ENCODE data around the gene FKBP1A.

The FKBP1A gene

DNA sequence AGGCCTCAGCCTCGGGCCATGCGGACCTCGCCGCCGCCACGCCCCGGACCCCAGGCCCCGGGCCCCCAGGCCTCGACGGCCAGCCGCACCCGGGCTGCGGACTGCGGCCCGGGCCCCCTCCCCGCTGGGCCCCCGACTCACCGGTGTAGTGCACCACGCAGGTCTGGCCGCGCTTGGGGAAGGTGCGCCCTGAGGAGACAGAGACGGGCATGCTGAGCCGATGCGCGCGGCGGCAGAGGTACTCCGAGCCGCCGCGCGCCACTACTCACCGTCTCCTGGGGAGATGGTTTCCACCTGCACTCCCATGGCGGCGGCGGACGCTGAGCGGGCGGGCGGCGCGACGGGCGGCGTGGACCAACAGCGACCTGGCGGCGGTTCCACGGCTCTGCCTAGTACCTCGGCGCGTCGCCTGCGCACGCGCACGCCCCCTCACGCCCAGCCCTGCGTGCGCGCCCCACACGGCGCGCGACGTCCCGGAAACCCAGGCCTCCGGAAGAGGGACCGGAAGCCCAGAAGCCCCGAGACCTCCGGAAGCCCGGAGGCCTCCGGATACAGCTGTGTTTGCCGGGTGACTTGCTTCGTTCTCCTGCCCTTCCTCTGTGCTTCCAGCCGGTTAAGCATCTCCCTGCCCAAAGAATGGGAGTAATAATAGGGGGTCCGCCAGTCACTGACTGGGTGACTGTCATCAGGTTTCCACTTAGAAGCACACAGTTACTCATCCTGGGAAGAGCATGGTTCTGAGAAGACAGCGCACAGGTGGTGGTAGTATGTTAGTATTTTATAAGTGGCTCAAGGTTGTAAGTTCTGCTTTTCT lies at the start of gene FKBP1A:
Gene FKBP1A, minus strand, starts transcription at position 362 of the 814 bp plus-strand sequence. Its CDS starts 56 bp downstream, at position 306.
- peak; percentile 96 for DNase-seq

DNA sequence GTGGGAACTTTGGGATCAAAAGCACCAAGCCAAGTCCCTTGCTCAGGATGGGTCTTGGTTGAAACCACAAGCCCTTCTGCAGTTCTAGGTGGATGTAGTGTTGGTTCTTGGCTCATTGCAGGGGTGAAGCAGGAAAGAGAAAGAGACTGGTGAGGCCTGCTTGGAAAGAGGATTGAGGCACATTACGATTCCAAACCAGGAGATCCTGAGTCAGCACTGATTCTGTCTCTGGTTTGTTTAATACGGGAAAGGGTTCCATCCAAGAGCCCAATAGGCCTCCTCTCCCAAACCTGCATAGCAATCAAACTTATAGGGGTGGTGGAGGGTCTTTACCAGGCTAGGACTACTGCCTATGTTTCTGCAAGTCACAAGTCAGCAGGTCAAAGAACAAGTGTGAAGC lies 49.5 kb upstream of the FKBP1A start:
- DNase-seq, result no peak

DNA sequence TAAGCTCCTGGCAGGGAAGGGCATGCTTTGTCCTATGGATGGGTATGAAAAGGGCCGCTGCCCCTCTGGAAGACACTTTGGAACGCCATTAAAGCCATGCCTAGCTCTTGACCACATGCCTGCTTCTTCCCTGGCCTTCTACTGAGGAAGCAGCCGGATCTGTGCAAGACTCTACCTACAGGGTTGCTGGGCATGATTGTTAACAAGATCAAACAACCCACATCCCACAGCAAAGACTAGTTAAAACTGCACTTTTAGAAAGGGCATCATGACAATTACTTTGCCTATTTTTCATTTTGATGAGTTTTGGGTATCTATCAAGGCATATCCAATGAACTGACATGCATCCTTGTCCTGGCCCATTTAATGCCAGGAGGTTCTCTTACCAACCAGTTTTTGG lies 48.3 kb upstream of the FKBP1A start:
- no peak for DNase-seq

DNA sequence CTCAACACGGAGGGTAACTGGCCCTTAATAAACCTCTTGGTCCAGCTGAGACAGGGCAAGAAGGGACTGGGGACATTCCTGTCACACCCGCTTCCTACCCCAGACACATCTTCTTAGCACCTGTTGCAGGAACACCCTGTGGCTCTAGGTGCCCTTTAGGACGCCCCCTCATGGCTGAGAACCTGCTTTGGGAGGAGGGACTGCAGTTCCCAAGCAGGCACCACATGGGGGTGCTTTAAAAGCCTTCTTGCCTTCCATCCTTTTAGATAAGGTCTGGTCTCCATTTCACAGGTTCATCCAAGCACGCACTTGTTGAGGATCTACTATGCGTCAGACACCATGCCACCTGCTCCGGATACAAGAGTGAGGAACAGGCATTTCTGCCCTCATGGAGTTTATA lies 47.2 kb upstream of the FKBP1A start:
- DNase-seq, result peak; percentile 16

DNA sequence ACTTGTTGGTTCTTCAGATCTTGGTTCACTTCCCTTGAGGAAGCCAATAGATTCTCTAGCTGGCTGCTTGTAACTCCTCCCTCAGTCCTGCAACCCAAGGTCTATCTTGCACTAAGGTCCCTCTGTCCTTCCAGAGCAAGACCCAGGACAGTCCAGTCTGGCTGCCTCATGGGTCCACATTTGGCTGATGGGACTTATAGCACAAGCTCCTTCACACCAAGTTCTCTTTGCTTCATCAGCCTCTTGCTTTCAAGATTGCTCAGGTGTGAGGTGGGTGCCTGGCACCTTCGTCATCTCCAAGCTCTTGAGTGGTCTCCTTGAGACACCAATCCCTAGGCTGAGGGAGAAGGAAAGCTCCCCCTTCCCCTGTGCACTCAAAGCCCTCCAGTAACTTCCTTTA lies 45.5 kb upstream of the FKBP1A start:
- no peak for DNase-seq

DNA sequence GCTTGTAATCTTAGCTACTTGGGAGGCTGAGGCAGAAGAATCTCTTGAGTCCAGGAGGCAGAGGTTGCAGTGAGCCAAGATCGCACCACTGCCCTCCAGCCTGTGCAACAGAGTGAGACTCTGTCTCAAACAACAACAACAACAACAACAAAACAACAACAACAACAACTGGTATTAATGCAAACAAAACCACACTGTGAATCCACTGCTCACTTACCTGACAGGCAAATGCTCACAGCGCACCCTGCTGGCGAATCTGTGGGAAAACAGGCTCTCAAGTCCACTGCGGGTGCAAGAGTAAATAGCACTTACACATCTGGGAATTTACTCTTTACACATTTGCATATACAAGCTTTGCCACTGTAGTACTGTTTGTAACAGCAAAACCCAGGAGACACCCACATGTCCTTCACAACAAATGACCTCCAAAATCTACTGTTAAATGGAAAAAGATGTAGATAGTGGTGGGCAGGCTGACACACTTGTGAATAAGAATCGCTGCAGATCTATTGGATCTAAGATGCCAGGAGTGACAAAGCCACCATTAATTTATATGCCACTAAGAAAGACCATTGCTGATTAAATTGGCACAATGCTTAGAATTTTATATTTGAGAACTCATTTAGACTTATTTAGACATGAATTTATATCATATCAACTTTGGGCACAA lies 44.5 kb upstream of the FKBP1A start:
- peak; percentile 84 for DNase-seq

DNA sequence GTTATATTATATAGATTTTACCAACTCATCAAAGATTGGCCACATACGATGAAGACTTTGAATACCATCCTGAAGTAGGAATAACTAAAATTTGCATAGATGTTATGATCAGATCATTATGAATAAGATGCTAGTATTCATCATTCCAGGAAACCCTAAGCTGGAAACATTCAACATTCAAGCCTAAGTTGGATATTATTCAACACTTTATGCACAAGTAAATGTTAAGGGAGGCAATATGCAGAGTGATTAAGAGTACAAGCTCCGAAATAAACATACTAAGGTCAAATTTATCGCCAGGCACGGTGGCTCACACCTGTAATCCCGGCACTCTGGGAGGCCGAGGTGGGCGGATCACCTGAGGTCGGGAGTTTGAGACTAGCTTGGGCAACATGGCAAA lies 43.4 kb upstream of the FKBP1A start:
- no peak for DNase-seq

DNA sequence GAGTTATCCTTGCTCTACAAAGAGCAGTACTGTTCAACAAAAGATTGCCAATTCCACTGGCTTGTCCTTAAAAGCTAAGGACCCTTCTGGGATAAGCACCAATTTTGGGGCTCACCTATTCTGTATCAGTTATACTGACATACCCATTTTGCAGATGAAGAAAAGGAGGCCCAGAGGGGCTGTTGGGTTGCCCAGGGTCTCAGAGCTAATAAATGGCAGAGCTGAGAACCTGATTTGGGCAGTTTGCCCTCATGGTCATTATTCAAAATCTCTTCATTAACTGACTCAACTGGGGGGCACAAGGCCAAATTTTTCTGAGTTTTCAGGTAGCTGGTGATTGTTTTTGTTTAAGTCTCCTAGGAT lies 42.5 kb upstream of the FKBP1A start:
- no peak for DNase-seq

DNA sequence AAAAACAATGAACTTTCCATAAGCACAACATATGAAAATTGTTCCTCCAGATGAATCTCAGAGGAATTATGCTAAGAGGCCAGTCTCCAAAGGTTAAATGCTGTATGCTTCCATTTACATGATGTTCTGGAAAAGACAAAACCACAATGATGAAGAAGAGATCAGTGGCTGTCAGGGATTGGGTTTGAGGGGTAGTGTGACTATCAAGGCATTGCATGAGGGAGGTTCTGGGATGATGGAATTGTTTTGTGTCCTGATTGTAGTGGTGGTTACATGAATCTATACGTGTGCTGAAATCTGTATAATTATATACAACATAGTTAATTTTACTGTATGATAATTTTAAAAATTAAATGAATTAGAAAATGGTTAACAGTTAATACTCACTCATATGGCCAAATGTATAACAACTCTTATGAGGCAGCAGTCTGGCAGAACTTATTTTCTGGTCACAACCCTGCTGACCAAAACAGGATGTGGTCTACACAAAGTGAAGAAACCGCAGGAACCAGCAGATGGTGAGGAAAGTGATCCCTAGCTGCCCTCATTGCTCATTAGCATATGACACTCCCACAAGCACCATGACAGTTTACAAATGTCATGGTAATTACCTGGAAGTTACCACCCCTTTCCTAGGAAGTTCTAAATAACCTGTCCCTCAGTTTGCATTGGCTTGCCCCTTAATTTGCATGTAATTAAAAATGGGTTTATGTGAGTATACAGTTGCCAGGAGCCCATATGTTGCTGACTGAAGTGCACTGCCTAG lies 41.9 kb upstream of the FKBP1A start:
- DNase-seq, result peak; percentile 88

DNA sequence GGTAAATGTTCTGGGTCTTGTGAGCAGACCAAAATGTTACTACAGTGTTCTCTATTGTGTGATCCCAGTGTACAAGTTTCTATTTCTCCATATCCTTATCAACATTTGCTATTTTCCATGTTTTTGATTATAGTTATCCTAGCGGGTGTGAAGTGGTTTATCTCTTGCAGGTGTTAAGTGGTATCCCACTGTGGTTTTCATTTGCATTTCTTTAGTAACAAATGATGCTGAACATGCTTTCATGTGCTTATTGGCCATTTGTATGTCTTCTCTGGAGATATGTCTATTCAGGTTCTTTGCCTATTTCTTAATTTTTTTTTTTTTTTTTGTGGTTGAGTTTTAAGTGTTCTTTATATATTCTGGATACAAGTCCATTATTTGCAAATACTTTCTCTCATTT lies 38.3 kb upstream of the FKBP1A start:
- DNase-seq, result no peak

DNA sequence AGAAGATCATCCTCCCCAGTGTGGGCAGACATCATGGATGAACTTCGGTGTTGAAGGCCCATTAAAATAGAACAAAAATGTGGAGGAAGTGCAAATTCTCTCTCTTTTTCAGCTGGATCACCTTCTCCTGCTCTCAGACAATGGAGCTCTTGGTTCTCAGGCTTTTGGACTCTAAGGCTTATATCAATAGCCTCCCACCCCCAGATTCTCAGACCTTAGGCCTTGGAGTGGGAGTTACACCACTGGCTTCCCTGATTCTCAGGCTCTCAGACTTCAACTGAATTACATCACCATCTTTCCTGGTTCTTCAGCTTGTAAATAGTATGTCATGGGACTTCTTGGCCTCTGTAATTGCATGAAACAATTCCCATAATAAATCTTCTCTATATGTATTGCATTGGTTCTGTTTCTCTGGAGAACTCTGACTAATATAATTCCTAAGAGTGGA lies 37.2 kb upstream of the FKBP1A start:
- no peak for DNase-seq

DNA sequence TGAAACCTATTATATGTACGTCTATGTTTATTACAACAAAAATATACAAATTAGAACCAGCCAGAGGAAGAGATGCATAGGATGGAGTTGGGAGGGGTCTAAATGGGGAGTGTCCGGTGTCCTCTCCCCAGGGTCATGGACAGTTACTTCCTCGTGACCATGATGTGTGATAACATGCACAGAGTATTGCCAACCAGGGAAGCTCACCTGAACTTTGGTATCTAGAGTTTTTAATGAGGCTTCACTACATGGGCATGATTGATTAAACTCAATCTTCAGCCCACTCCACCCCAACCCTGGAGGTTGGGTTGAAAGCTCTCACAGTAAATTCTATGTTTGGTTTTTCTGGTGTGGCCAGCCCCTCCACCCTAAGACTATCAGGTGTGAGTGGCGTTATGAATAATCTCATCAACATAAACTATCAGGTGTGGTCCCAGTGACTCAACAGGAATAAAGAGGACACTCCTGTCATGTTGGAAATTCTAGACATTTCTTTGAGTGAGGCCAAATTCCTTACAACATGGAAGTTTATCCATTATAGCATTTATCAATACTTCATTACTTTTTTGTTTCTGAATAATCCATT lies 36.4 kb upstream of the FKBP1A start:
- no peak for DNase-seq

DNA sequence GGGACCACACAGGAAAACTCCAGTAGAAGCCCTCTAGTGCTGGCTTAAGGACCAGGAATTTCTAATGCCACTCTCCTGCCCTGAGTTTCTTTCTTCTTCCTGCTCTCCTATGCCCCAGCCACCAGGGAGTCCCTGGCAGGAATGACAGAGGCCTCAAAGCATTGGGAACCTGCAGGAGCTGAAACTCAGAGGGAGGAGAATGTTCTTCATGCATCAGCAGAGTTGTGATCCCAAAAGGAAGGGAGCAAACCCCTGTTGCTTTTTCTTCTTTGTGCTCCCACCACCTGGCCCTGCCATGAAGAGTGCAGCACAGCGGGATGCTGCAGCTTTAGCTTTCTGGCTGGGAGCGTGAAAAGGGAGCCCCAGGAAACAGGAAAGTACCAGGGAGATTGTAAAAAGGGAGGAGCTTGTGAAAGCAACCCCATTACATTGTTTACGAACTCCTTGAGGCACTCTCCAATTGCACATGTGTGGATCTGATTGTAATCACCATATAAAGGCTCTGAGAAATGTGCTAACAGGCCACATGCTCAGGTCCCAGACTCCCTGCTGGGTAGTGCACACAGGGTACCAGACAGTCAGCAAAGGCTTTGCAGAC lies 34.7 kb upstream of the FKBP1A start:
- DNase-seq, result no peak

DNA sequence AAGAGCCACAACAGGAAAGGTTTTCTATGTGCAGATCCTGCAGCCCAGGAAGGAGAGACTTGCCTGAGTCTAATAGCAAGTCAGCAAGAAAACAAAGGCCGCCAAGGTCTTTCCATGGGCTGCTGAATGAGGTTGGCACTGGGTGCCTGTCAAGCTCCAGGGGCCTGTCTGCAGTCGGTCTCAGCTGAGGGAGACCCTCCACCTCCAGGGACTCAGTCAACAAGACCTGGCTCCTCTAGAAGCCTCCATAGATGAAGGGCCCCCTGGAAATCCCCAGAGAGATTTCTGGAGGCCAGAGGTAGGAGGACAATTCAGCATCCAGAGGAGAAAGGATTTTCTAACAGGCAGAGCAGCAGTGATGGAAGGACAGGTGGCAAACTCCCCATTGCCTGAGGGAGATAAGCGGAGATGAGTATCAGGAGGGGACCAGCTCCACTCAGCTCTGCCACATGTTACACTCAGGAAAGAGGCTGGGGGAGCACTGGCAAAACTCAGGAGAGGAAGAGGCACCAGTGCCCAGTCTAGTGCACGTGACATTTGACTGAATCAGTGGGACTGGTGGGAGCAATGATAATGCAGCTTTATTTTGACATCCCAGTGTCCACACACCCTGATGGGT lies 33.5 kb upstream of the FKBP1A start:
- DNase-seq, result no peak

DNA sequence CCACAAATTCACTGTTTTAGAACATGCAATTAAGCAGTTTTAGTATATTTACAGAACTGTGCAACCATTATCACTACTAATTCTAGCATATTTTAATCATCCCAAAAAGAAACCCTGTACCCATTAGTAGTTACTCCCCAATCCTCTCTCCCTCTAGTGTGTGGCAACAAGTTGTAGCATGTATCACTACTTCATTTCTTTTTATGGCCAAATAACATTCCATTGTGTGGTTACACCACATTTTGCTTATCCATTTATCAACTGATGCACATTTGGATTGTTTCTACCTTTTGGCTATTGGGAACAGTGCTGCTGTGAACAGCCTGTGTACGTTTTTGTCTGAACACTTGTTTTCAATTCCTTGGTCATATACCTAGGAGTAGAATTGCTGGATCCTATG lies 31.5 kb upstream of the FKBP1A start:
- no peak for DNase-seq

DNA sequence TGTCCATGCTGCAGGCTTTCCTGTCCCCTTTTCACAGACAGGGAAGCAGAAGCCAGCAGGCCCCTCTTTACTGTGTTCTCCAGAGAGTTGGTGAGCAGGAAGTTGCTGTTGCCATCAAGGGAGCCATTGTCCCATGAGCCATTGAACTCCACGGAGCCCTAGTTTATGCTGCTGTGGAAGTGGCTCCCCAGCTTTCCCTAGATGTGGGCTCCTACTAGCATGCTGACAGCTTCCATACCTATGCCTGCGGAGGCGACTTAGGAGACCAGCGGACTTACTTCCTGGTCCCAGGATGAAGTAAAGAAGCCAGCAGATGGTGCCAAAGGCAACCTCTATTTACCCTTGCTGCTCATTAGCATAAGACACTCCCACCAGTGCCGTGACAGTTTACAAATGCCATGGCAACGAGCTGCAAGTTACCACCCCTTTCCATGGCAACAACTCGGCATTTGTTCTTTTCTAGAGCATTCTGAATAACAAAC lies 30.8 kb upstream of the FKBP1A start:
- DNase-seq, result peak; percentile 11

DNA sequence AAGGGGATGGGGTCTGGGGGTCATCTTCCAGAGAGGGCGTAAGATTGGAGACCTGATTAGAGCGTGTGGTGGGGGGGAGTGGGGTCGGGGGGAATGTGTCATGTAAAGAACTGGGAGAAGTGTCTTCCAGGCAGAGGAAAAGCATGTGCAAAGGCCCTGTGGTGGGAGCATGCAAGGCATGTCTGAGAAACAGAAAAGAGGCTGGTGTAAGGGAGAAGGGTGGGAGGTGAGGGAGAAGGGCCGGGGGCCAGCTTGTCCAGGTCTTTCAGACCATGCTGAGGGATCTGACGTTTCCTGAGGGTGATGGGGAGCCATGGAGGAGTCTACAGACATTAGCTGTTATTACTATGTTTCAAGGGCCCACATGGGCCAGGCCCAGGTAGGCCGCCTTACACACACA lies 30.4 kb upstream of the FKBP1A start:
- no peak for DNase-seq

DNA sequence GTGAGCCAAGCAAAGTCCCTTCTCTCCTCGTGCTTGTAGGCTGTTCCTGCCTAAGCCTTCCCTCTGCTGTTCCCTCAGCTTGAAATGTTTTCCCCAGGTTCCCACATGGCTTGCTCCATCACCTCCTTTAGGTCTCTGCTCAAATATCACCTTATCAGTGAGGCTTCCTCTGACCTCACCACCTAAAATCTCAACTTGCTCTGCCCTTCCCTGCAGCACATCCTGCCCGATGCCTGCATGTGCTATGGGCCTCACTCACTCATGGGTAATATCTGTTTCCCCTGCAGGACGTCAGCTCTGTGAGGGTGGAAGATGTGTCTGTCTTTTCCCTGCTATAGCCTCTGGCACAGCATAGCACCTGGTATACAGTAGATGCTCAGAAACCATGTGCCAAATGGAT lies 29.9 kb upstream of the FKBP1A start:
- DNase-seq, result no peak

DNA sequence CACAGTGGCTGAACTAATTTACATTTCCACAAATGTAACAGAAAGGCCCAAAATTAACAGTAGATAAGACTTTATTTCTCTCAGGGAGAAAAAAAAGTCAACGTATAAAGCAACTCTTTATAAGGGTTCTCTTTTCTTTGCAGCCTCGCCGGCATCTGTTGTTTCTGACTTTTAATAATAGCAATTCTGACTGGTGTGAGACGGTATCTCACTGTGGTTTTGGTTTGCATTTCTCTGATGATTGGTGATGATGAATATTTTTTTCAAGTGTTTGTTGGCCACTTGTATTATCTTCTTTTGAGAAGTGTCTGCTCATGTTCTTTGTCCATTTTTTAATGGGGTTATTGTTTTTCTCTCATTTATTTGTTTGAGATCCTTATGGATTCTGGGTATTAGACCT lies 27.2 kb upstream of the FKBP1A start:
- DNase-seq, result no peak

DNA sequence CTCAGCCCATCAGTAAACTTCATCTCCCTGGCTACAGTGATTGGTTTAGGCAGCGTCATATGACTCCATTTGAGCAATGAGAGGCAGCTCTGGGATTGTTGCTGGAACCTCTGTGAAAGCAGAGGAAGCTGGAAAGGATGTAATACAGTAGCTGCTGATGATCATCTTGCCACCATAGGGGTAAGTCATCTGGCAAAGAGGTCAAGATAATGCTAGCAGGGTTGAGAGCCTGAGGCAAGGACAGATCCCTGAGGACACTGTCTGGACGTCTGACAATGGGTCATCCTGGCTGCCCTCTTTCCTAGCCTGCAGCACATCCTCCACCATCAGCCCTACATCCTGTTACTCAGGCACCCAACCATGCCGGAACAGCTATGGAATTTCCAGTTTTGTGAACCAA lies 25.5 kb upstream of the FKBP1A start:
- no peak for DNase-seq

DNA sequence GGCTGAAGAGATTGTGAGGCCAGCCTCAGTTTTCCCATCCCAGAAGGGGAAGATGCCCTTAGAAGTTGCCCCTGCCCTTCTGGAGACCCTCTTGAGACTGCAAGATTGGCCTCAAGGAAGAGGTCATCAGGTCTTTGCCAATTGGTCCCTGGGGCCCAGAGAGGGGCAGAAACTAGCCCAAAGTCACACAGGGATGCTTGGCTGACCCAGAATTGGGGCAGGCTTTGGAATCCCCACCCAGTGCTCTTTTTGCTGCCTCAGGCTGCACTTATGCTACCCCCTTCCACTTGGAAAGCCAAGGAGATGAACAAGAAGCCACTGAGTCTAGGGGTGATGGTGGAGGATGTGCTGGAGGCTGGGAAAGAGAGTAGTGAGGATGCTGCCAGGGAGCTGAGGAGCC lies 24.9 kb upstream of the FKBP1A start:
- no peak for DNase-seq

DNA sequence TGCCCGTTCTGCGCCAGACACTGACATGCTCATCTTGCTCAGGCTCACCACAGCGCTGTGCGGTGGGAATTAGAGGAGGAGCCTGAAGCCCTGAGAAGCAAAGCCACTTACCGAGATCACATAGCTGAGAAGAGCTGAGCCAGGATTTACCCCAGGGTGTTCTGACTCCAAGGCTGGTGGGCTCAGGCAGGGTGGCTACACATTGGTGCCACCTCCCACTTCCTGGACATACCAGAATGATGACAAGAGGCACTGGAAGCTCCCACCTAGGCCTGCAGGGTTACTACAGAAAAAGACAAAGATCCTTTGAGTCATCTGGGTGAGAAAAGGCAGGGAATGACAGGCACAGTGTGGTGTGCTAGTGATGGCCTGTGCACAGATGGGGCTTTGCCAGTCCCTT lies 24.4 kb upstream of the FKBP1A start:
- no peak for DNase-seq

Measured in activated CD4-positive, alpha-beta T cell treated with anti-CD3 and anti-CD28 coated beads, Interleukin-2, Interleukin-6, amounts not matched to agents 100 ng/mL and 50 ng/mL, durations not matched to agents 16 hours and 8 hours (primary cell).